ENCODE results near the gene RPL37.

RPL37 gene

DNA sequence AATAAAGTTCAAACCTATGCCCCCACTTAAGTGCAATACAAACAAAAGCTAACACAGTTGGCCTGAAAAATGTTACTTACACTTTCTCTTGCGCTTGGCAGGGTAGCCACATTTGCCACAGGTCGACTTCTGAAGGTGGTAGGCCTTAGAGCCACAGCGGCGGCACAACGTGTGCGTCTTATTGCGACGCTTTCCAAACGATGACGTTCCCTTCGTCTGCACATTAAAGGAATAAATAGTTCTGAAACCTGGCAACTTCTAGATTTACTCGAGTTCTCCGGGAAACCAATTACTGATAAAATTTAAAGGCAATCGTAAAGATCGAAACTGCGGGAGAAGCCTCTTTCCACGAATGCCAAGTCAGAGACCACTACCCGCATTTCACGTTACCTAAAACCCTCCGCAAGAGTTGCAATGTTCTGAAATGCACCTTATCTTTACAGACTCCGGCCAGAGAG is 602 bp downstream of the RPL37 start:
- Histone ChIP-seq H3K14ac (ENCODE audit: low read length) (no peak overlapping the region), H3K9ac (ENCODE audit: low read depth, low read length, poor library complexity) (peak overlapping the region; percentile 87), H3K4ac (ENCODE audit: low read length) (no peak overlapping the region), H3K4me1 (ENCODE audit: control insufficient read depth in 2 of 2, insufficient read depth in 1 of 2, low read depth in 1 of 2, low read length in 2 of 2) (peaks cover 8 to 9% of the 10 kb centered on the region in 2 donors), H2BK12ac (ENCODE audit: low read length) (no peak overlapping the region), H3K4me3 (ENCODE audit: low read length in 2 of 2) (peak overlapping the region; percentile 87 to 95), H2BK5ac (ENCODE audit: low read length) (no peak overlapping the region), H3K27ac (replicated peaks; ENCODE audit: low read length) (peak overlapping the region; percentile 84), H3K4me2 (ENCODE audit: insufficient read depth, low read length, poor library complexity, severe bottlenecking) (peak overlapping the region; percentile 59), H2AK5ac (ENCODE audit: low read depth, low read length) (no peak overlapping the region), H3K79me1 (ENCODE audit: low read depth, low read length) (no peaks in the 10 kb centered on the region), H4K8ac (ENCODE audit: low read depth, low read length) (no peak overlapping the region), H2BK15ac (ENCODE audit: low read length) (no peak overlapping the region), H3K36me3 (replicated peaks in 1 of 2; ENCODE audit: control insufficient read depth in 2 of 2, insufficient read depth in 2 of 2, low read length in 2 of 2) (peaks cover 33 to 51% of the 10 kb centered on the region in 2 donors), H4K91ac (ENCODE audit: low read depth, low read length, poor library complexity) (no peak overlapping the region), H3K9me3 (replicated peaks in 1 of 2; ENCODE audit: control insufficient read depth in 2 of 2, insufficient read depth in 1 of 2, low read depth in 1 of 2, low read length in 2 of 2) (peaks cover 0 to 1% of the 10 kb centered on the region in 2 donors), H2AFZ (ENCODE audit: low read length) (peak overlapping the region; percentile 62), H3K27me3 (ENCODE audit: control insufficient read depth in 3 of 3, insufficient read depth in 3 of 3, low read depth in 1 of 3, low read length in 3 of 3) (no peaks in the 10 kb centered on the region), H3K23ac (ENCODE audit: low read depth, low read length, poor library complexity) (no peak overlapping the region), H2BK120ac (ENCODE audit: low read depth, low read length) (no peak overlapping the region), H3K18ac (ENCODE audit: low read length) (no peak overlapping the region)
- DNase-seq (ENCODE audit: low spot score) = no peak
- no CpG with 5 or more reads among the region's 21 CpGs for WGBS, 2 donors (ENCODE audit: extremely low coverage in 2 of 2, insufficient read length in 2 of 2, insufficient replicate concordance in 1 of 2)

- Histone ChIP-seq H2BK12ac (ENCODE audit: low read length) (no peak overlapping the region), H3K9me3 (replicated peaks in 1 of 2; ENCODE audit: control insufficient read depth in 2 of 2, insufficient read depth in 1 of 2, low read depth in 1 of 2, low read length in 2 of 2) (peaks cover 0 to 1% of the 10 kb centered on the region in 2 donors), H2BK5ac (ENCODE audit: low read length) (no peak overlapping the region), H3K23ac (ENCODE audit: low read depth, low read length, poor library complexity) (no peak overlapping the region), H3K14ac (ENCODE audit: low read length) (no peak overlapping the region), H4K8ac (ENCODE audit: low read depth, low read length) (no peak overlapping the region), H4K91ac (ENCODE audit: low read depth, low read length, poor library complexity) (no peak overlapping the region), H3K27ac (replicated peaks; ENCODE audit: low read length) (no peak overlapping the region), H3K4me1 (ENCODE audit: control insufficient read depth in 2 of 2, insufficient read depth in 1 of 2, low read depth in 1 of 2, low read length in 2 of 2) (peaks cover 8 to 9% of the 10 kb centered on the region in 2 donors), H3K36me3 (replicated peaks in 1 of 2; ENCODE audit: control insufficient read depth in 2 of 2, insufficient read depth in 2 of 2, low read length in 2 of 2) (peaks cover 38 to 58% of the 10 kb centered on the region in 2 donors), H3K4ac (ENCODE audit: low read length) (no peak overlapping the region), H2AFZ (ENCODE audit: low read length) (no peak overlapping the region), H2BK120ac (ENCODE audit: low read depth, low read length) (no peak overlapping the region), H2BK15ac (ENCODE audit: low read length) (no peak overlapping the region), H3K4me3 (ENCODE audit: low read length in 2 of 2) (peak overlapping the region; percentile 87 to 95), H3K4me2 (ENCODE audit: insufficient read depth, low read length, poor library complexity, severe bottlenecking) (peak overlapping the region; percentile 59), H3K18ac (ENCODE audit: low read length) (no peak overlapping the region), H3K79me1 (ENCODE audit: low read depth, low read length) (no peaks in the 10 kb centered on the region), H3K9ac (ENCODE audit: low read depth, low read length, poor library complexity) (no peak overlapping the region), H3K27me3 (ENCODE audit: control insufficient read depth in 3 of 3, insufficient read depth in 3 of 3, low read depth in 1 of 3, low read length in 3 of 3) (no peaks in the 10 kb centered on the region), H2AK5ac (ENCODE audit: low read depth, low read length) (no peak overlapping the region)
- no CpG with 5 or more reads among the region's 13 CpGs for WGBS, 2 donors (ENCODE audit: extremely low coverage in 2 of 2, insufficient read length in 2 of 2, insufficient replicate concordance in 1 of 2)
- DNase-seq (ENCODE audit: low spot score) = no peak
Observed at GRCh38 chr5:40833712-40834229, 1.3 kb downstream of the RPL37 start.

GRCh38 chr5:40832345-40832744 is 2.7 kb downstream of the RPL37 start:
- no peak overlapping the region for H3K23ac ChIP-seq (ENCODE audit: low read depth, low read length, poor library complexity)
- no peak overlapping the region for H2AFZ ChIP-seq (ENCODE audit: low read length)
- no peak overlapping the region for H3K4me2 ChIP-seq (ENCODE audit: insufficient read depth, low read length, poor library complexity, severe bottlenecking)
- peaks cover 49 to 72% of the 10 kb centered on the region in 2 donors for H3K36me3 ChIP-seq (replicated peaks in 1 of 2; ENCODE audit: control insufficient read depth in 2 of 2, insufficient read depth in 2 of 2, low read length in 2 of 2)
- H3K79me1 ChIP-seq (ENCODE audit: low read depth, low read length) = no peaks in the 10 kb centered on the region
- no peak overlapping the region for H3K9ac ChIP-seq (ENCODE audit: low read depth, low read length, poor library complexity)
- no peak overlapping the region for H2BK120ac ChIP-seq (ENCODE audit: low read depth, low read length)
- no peak overlapping the region for H3K4ac ChIP-seq (ENCODE audit: low read length)
- H3K27ac ChIP-seq (replicated peaks; ENCODE audit: low read length) = no peak overlapping the region
- no peak overlapping the region for H2BK12ac ChIP-seq (ENCODE audit: low read length)
- no peak overlapping the region for H4K91ac ChIP-seq (ENCODE audit: low read depth, low read length, poor library complexity)
- peaks cover 8 to 9% of the 10 kb centered on the region in 2 donors for H3K4me1 ChIP-seq (ENCODE audit: control insufficient read depth in 2 of 2, insufficient read depth in 1 of 2, low read depth in 1 of 2, low read length in 2 of 2)
- H4K8ac ChIP-seq (ENCODE audit: low read depth, low read length) = no peak overlapping the region
- WGBS, 2 donors (ENCODE audit: extremely low coverage in 2 of 2, insufficient read length in 2 of 2, insufficient replicate concordance in 1 of 2) = no CpG with 5 or more reads among the region's 4 CpGs
- no peak overlapping the region for H2BK15ac ChIP-seq (ENCODE audit: low read length)
- no peak overlapping the region for H2AK5ac ChIP-seq (ENCODE audit: low read depth, low read length)
- H3K4me3 ChIP-seq (ENCODE audit: low read length in 2 of 2) = no peak overlapping the region
- H3K9me3 ChIP-seq (replicated peaks in 1 of 2; ENCODE audit: control insufficient read depth in 2 of 2, insufficient read depth in 1 of 2, low read depth in 1 of 2, low read length in 2 of 2) = peaks cover 0 to 1% of the 10 kb centered on the region in 2 donors
- H3K14ac ChIP-seq (ENCODE audit: low read length) = no peak overlapping the region
- no peak overlapping the region for H2BK5ac ChIP-seq (ENCODE audit: low read length)
- no peak for DNase-seq (ENCODE audit: low spot score)
- no peak overlapping the region for H3K18ac ChIP-seq (ENCODE audit: low read length)
- H3K27me3 ChIP-seq (ENCODE audit: control insufficient read depth in 3 of 3, insufficient read depth in 3 of 3, low read depth in 1 of 3, low read length in 3 of 3) = no peaks in the 10 kb centered on the region

DNA sequence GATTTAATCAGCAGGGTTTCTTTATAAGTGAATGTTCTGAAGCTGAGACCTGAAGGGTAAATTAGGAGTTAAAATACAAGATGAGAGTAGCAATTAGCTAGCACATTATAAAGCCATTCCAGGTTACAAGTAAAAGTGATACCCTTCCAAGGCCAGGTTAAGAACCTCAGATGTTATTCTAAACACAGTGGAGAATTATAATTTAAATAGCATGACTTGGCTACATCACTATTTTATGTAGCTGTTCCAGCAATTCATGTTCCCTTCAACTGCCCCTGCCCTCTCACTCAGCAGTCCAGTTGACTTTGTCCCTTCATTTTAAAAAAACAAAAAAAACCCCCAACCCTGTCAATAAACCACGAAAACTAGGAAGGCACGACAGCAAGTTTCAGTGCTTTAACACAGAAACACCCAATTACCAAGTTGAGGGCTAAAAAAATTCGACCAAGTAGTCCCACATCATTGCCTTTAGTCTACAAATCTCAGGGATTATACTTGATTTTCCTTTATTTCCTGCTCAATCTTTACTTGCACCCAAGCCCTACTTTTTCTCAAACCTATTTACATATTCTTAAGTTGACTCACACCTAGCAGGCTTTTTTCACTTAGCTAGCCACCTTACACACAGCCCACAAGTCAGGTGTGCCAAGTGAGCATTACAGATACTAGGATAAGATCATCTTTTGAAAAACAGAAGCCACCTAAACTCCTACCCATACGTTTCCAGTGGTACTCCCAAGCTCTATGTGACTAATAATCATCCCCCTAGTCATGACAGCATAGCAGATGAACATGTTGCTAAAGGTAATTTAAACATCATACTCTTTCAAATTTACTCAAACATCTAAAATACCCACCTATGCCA is 3.4 kb downstream of the RPL37 start:
- Histone ChIP-seq H2BK12ac (ENCODE audit: low read length) (no peak overlapping the region), H2AK5ac (ENCODE audit: low read depth, low read length) (no peak overlapping the region), H3K79me1 (ENCODE audit: low read depth, low read length) (no peaks in the 10 kb centered on the region), H3K27ac (replicated peaks; ENCODE audit: low read length) (no peak overlapping the region), H3K18ac (ENCODE audit: low read length) (no peak overlapping the region), H2BK5ac (ENCODE audit: low read length) (no peak overlapping the region), H4K8ac (ENCODE audit: low read depth, low read length) (no peak overlapping the region), H3K4me3 (ENCODE audit: low read length in 2 of 2) (no peak overlapping the region), H4K91ac (ENCODE audit: low read depth, low read length, poor library complexity) (no peak overlapping the region), H2BK120ac (ENCODE audit: low read depth, low read length) (no peak overlapping the region), H3K27me3 (ENCODE audit: control insufficient read depth in 3 of 3, insufficient read depth in 3 of 3, low read depth in 1 of 3, low read length in 3 of 3) (no peaks in the 10 kb centered on the region), H3K23ac (ENCODE audit: low read depth, low read length, poor library complexity) (no peak overlapping the region), H2AFZ (ENCODE audit: low read length) (no peak overlapping the region), H3K36me3 (replicated peaks in 1 of 2; ENCODE audit: control insufficient read depth in 2 of 2, insufficient read depth in 2 of 2, low read length in 2 of 2) (peaks cover 55 to 79% of the 10 kb centered on the region in 2 donors), H3K14ac (ENCODE audit: low read length) (no peak overlapping the region), H3K9ac (ENCODE audit: low read depth, low read length, poor library complexity) (no peak overlapping the region), H2BK15ac (ENCODE audit: low read length) (no peak overlapping the region), H3K4me1 (ENCODE audit: control insufficient read depth in 2 of 2, insufficient read depth in 1 of 2, low read depth in 1 of 2, low read length in 2 of 2) (peaks cover 8 to 9% of the 10 kb centered on the region in 2 donors), H3K4me2 (ENCODE audit: insufficient read depth, low read length, poor library complexity, severe bottlenecking) (no peak overlapping the region), H3K9me3 (replicated peaks in 1 of 2; ENCODE audit: control insufficient read depth in 2 of 2, insufficient read depth in 1 of 2, low read depth in 1 of 2, low read length in 2 of 2) (peaks cover 0 to 1% of the 10 kb centered on the region in 2 donors), H3K4ac (ENCODE audit: low read length) (no peak overlapping the region)
- no CpG with 5 or more reads among the region's 4 CpGs for WGBS, 2 donors (ENCODE audit: extremely low coverage in 2 of 2, insufficient read length in 2 of 2, insufficient replicate concordance in 1 of 2)
- no peak for DNase-seq (ENCODE audit: low spot score)
